Ascending aorta (tissue), 2 donors: ENCODE measurements around the gene PDXP. TPM values are rescaled to one million over a fixed set of nuclear protein-coding genes. Genes with fewer than 3 reads are reported as not detected.
A peak's percentile ranks its signal among the peaks of the same experiment; 100 is the strongest.

Experiments used
- DNase-seq, 2 donors: peaks; one replicate each; pipeline ENCODE4 v3.0.0-alpha.2; 2019; ENCODE audit warnings: low spot score in 2 of 2
- H3K27ac ChIP-seq, 2 donors: fragments of 200-600 bp; sonication (generic); one replicate each; pipeline ENCODE4 v1.5.1; 2016 to 2017; ENCODE audit warnings: mild to moderate bottlenecking in 1 of 2
- H3K27me3 ChIP-seq: fragments of 200-600 bp; sonication (generic); one replicate; pipeline ENCODE4 v1.5.1; 2017
- H3K36me3 ChIP-seq, 2 donors: fragments of 200-600 bp; sonication (generic); one replicate each; pipeline ENCODE4 v1.5.1; 2016
- H3K4me1 ChIP-seq, 2 donors: fragments of 200-600 bp; sonication (generic); one replicate each; pipeline ENCODE4 v1.5.1; 2016 to 2017; ENCODE audit warnings: mild to moderate bottlenecking in 1 of 2
- H3K4me3 ChIP-seq, 2 donors: fragments of 200-600 bp; sonication (generic); one replicate each; pipeline ENCODE4 v1.5.1; 2016 to 2017; ENCODE audit warnings: mild to moderate bottlenecking in 1 of 2
- H3K9me3 ChIP-seq, 2 donors: fragments of 200-600 bp; sonication (generic); one replicate each; pipeline ENCODE4 v1.5.1; 2016
- CTCF ChIP-seq, 3 experiments: fragments of 200-600 bp in 2 of 3; fragments of 450-650 bp in 1 of 3; sonication (generic) in 2 of 3; IDR thresholded peaks; one replicate each; pipeline ENCODE4 v1.5.1; 2016 to 2019; ENCODE audit warnings: antibody characterized with exemption in 3 of 3, mild to moderate bottlenecking in 1 of 3, moderate library complexity in 1 of 3
- intact Hi-C: fragments of 100-400 bp; cut with DNase I; formaldehyde crosslinking; loops from one replicate; pipeline ENCODE4 v1.15.1; 2023
- total RNA-seq: library from RNA; depleted of rRNA; stranded (reverse); fragments of >200 nt; gene quantifications from one replicate; pipeline ENCODE4 v1.1.0, GENCODE V29; 2016

Gene PDXP
- total RNA-seq, 1 donor from 2014 or later: 10.6 TPM

GRCh38 chr22:37705205-37705604, 46.7 kb downstream of the PDXP start:
- no peaks in the 10 kb centered on the region for H3K4me1 ChIP-seq
- no peaks in the 10 kb centered on the region for H3K9me3 ChIP-seq
- no peak for TF ChIP-seq CTCF (IDR thresholded peaks at IDR 0.05)
- H3K36me3 ChIP-seq: no peaks in the 10 kb centered on the region
- no peak overlapping the region for H3K27ac ChIP-seq
- H3K27me3 ChIP-seq: no peaks in the 10 kb centered on the region
- no peak overlapping the region for H3K4me3 ChIP-seq
- no peak for DNase-seq
- intact Hi-C loops: no loop called here

- intact Hi-C loops: no loop called here
- Histone ChIP-seq H3K9me3 (no peaks in the 10 kb centered on the region), H3K36me3 (no peaks in the 10 kb centered on the region), H3K27ac (no peak overlapping the region), H3K4me1 (no peaks in the 10 kb centered on the region), H3K27me3 (no peaks in the 10 kb centered on the region), H3K4me3 (no peak overlapping the region)
- peak in 1 of 2 donors; percentile 66 for DNase-seq
- TF ChIP-seq CTCF (IDR thresholded peaks at IDR 0.05): no peak
Observed at GRCh38 chr22:37708580-37709444, 50.3 kb downstream of the PDXP start.

GRCh38 chr22:37709445-37709765, 50.9 kb downstream of the PDXP start:
- no peak overlapping the region for H3K4me3 ChIP-seq
- TF ChIP-seq CTCF (IDR thresholded peaks at IDR 0.05): no peak
- intact Hi-C loops: no loop called here
- no peaks in the 10 kb centered on the region for H3K27me3 ChIP-seq
- no peaks in the 10 kb centered on the region for H3K9me3 ChIP-seq
- DNase-seq: no peak
- H3K27ac ChIP-seq: no peak overlapping the region
- H3K36me3 ChIP-seq: no peaks in the 10 kb centered on the region
- no peaks in the 10 kb centered on the region for H3K4me1 ChIP-seq

- Histone ChIP-seq H3K27me3 (no peaks in the 10 kb centered on the region), H3K4me1 (no peaks in the 10 kb centered on the region), H3K36me3 (no peaks in the 10 kb centered on the region), H3K9me3 (no peaks in the 10 kb centered on the region), H3K27ac (no peak overlapping the region), H3K4me3 (no peak overlapping the region)
- TF ChIP-seq CTCF (IDR thresholded peaks at IDR 0.05): no peak
- no peak for DNase-seq
- intact Hi-C loops: no loop called here
Observed at GRCh38 chr22:37710675-37711074, 52.2 kb downstream of the PDXP start.

GRCh38 chr22:37711490-37711889, 53.0 kb downstream of the PDXP start:
- Histone ChIP-seq H3K4me3 (no peak overlapping the region), H3K36me3 (no peaks in the 10 kb centered on the region), H3K9me3 (no peaks in the 10 kb centered on the region), H3K4me1 (no peaks in the 10 kb centered on the region), H3K27me3 (no peaks in the 10 kb centered on the region), H3K27ac (no peak overlapping the region)
- no peak for TF ChIP-seq CTCF (IDR thresholded peaks at IDR 0.05)
- DNase-seq: no peak
- intact Hi-C loops: no loop called here
